ENCODE measurements around the gene CFL2. TPM values are rescaled to one million over a fixed set of nuclear protein-coding genes. Genes with fewer than 3 reads are reported as not detected.

The CFL2 gene
- total RNA-seq, 2 experiments from 2014 or later, result 7.6 to 8.8 TPM

DNA sequence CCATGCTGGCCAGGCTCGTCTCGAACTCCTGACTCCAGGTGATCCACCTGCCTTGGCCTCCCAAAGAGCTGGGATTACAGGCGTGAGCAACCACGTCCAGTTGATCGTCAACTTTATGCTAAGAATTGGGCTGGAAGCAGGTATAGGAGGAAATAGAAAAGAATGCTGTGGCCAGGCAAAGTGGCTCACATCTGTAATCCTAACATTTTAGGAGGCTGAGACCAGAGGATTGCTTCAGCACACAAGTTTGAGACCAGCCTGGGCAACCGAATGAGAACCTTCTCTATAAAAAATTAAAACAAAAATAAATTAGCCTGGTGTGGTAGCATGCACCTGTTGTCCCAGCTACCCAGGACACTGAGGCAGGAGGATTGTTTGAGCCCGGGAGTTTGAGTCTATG lies 47.4 kb downstream of the CFL2 start:
- intact Hi-C loops (cut with micrococcal nuclease), result loop anchor here (2.0 kb wide), 2 partner anchors 38 to 750 kb away; no protein-coding TSS in a partner anchor
- CTCF ChIA-PET, result interaction anchor here (1.6 kb wide), 1 partner anchor 56 kb away, joined by 6 read pairs; no protein-coding TSS in a partner anchor
- no peaks in the 10 kb centered on the region for H3K27me3 Mint-ChIP-seq
- POLR2A ChIA-PET, result no interaction called here
- no peaks in the 10 kb centered on the region for H3K36me3 Mint-ChIP-seq
- no peak for DNase-seq
- peaks cover 15% of the 10 kb centered on the region for H3K4me1 Mint-ChIP-seq (ENCODE audit: low read depth)
- no peak overlapping the region for H3K4me3 Mint-ChIP-seq
- H3K27ac Mint-ChIP-seq, result no peak overlapping the region
- no peaks in the 10 kb centered on the region for H3K9me3 Mint-ChIP-seq

DNA sequence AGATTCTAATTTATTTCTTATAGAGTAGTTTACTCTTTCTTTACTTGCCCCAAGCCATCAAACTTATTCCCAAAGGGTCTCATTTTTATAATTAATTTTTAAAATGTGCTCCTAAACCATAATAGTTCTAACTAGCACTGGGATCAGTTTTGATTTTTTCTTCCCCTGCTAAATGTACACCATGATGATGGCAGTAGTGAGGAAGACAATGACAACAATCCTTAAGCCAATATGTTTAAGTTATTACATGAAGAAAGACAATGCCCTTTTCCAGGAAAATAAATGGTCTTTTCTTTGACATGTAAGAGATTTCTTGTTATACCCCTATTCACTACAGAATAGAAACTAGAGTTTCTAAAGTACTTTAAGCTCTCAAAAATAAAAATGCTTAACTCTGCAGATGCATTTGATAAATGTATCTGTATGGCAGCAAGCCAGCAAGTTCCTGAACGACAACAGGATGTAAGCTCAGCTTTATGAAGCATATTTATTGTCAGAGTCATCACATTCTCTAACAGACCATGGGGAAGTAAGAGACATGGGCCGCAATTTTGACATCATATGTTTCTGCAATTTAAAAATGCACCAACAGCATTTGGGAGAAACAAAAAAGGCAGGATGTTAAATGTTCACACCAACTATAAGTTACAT lies 48.5 kb downstream of the CFL2 start:
- peaks cover 15% of the 10 kb centered on the region for H3K4me1 Mint-ChIP-seq (ENCODE audit: low read depth)
- H3K27me3 Mint-ChIP-seq, result no peaks in the 10 kb centered on the region
- DNase-seq, result peak; percentile 32
- CTCF ChIA-PET, result interaction anchor here (0.6 to 1.6 kb wide), 3 partner anchors 21 to 64 kb away, joined by 3 to 6 read pairs (median 3); no protein-coding TSS in a partner anchor
- H3K4me3 Mint-ChIP-seq, result peak overlapping the region; percentile 18
- peak overlapping the region; percentile 86 for H3K27ac Mint-ChIP-seq
- POLR2A ChIA-PET, result interaction anchor here (0.6 to 0.9 kb wide), 2 partner anchors 27 to 78 kb away, joined by 3 read pairs; no protein-coding TSS in a partner anchor
- intact Hi-C loops (cut with micrococcal nuclease), result loop anchor here (2.0 kb wide), 2 partner anchors 37 to 751 kb away; no protein-coding TSS in a partner anchor
- peaks cover 4% of the 10 kb centered on the region for H3K9me3 Mint-ChIP-seq
- no peaks in the 10 kb centered on the region for H3K36me3 Mint-ChIP-seq

DNA sequence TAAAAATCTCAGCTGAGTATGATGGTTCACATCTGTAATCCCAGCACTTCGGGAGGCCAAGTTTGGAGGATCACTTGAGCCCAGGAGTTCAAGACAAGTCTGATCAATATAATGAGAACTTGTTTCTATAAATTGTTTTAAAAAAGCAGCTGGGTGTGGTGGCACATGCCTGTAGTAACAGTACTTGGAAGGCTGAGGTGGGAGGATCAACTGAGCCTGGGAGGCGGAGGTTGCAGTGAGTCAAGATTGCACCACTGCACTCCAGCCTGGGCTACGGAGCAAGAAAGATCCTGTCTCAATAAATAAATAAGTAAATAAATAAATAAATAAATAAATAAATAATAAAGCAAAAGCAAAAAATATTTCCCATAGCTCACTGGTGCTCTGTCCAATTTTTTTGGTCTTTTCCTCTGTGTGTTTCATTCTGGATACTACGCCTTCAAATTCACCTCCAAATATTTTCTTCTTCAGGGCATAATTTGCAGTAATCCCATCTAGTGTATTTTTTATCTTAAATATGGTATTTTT lies 51.8 kb downstream of the CFL2 start:
- Mint-ChIP-seq H3K27ac (no peak overlapping the region), H3K4me1 (ENCODE audit: low read depth) (peaks cover 15% of the 10 kb centered on the region), H3K9me3 (peaks cover 8% of the 10 kb centered on the region), H3K4me3 (no peak overlapping the region), H3K27me3 (no peaks in the 10 kb centered on the region), H3K36me3 (no peaks in the 10 kb centered on the region)
- CTCF ChIA-PET, result interaction anchor here (1.3 to 1.5 kb wide), 2 partner anchors 10 to 60 kb away, joined by 5 to 12 read pairs; no protein-coding TSS in a partner anchor
- POLR2A ChIA-PET, result no interaction called here
- intact Hi-C loops (cut with micrococcal nuclease), result no loop called here
- no peak for DNase-seq

DNA sequence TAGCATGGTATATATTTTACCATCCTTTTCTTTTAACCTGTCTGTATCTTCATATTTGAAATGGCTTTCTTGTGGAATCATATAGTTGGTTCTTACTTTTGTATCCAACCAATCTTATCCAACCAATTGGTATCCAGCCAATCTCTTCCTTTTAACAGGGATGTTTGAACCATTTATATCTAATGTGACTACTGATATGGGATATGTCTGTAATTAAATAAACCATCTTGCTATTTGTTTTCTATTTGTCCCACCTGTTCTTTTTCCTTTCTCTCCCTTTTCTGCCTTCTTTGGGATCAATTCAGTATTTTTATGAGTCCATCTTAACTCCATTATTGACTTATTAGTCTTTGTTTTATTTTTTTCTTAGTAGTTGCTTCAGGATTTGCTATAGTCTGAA lies 53.6 kb downstream of the CFL2 start:
- CTCF ChIA-PET, result interaction anchor here (1.3 kb wide), 1 partner anchor 10 kb away, joined by 3 read pairs; no protein-coding TSS in a partner anchor

More for the DNA sequence above, 53.6 kb downstream of the CFL2 start:
- intact Hi-C loops (cut with micrococcal nuclease), result no loop called here
- no peak overlapping the region for H3K27ac Mint-ChIP-seq
- peaks cover 8% of the 10 kb centered on the region for H3K9me3 Mint-ChIP-seq
- H3K36me3 Mint-ChIP-seq, result no peaks in the 10 kb centered on the region
- H3K4me1 Mint-ChIP-seq (ENCODE audit: low read depth), result peaks cover 5% of the 10 kb centered on the region
- no peak overlapping the region for H3K4me3 Mint-ChIP-seq
- H3K27me3 Mint-ChIP-seq, result no peaks in the 10 kb centered on the region
- POLR2A ChIA-PET, result no interaction called here
- DNase-seq, result no peak

Other genes starting within 250 kb of the CFL2 start
- 10 to 100 TPM; 37.5 to 40.2 TPM for gene EAPP, start 174.9 kb downstream of the CFL2 start, total RNA-seq
- gene SNX6, start 84.4 kb downstream of the CFL2 start, total RNA-seq, result 10 to 100 TPM; 82.0 to 86.9 TPM
- gene BAZ1A, start 160.8 kb upstream of the CFL2 start, total RNA-seq, result 10 to 100 TPM; 67.8 to 68.0 TPM

All from activated CD4-positive, alpha-beta memory T cell treated with anti-CD3 and anti-CD28 coated beads for 36 hours (primary cell).